Sigmoid colon (tissue), 7 donors: ENCODE measurements around the gene GNLY. TPM values are rescaled to one million over a fixed set of nuclear protein-coding genes. Genes with fewer than 3 reads are reported as not detected.

ENCODE experiments used
- DNase-seq: peaks from one replicate; pipeline ENCODE4 v3.0.0-alpha.2; 2019
- H3K27ac ChIP-seq, 4 donors: fragments of 200-600 bp; sonication (generic); one replicate each; pipeline ENCODE4 v1.5.1; 2016 to 2019; ENCODE audit warnings: mild to moderate bottlenecking in 1 of 4
- H3K27me3 ChIP-seq, 3 donors: fragments of 200-600 bp; sonication (generic); one replicate each; pipeline ENCODE4 v1.5.1; 2019; ENCODE audit warnings: mild to moderate bottlenecking in 1 of 3
- H3K36me3 ChIP-seq, 4 donors: fragments of 200-600 bp; sonication (generic); one replicate each; pipeline ENCODE4 v1.5.1; 2016 to 2019
- H3K4me1 ChIP-seq, 4 donors: fragments of 200-600 bp; sonication (generic); one replicate each; pipeline ENCODE4 v1.5.1; 2017 to 2019
- H3K4me3 ChIP-seq, 4 donors: fragments of 200-600 bp; sonication (generic); one replicate each; pipeline ENCODE4 v1.5.1; 2017 to 2019; ENCODE audit warnings: mild to moderate bottlenecking in 2 of 4, moderate library complexity in 1 of 4
- H3K9me3 ChIP-seq, 4 donors: fragments of 200-600 bp in 3 of 4; sonication (generic) in 3 of 4; one replicate each; pipeline versions ENCODE4 v1.5.1 to v1.6.1; 2013 to 2019
- EP300 ChIP-seq, 4 donors: sonication (generic); formaldehyde crosslinking; IDR thresholded peaks; one replicate each; pipeline ENCODE4 v1.6.1; 2017; ENCODE audit warnings: antibody characterized with exemption in 4 of 4
- POLR2A ChIP-seq, 2 donors: fragments of 450-650 bp; IDR thresholded peaks; one replicate each; pipeline ENCODE4 v1.6.1; 2016; ENCODE audit warnings: antibody characterized with exemption in 2 of 2, mild to moderate bottlenecking in 2 of 2, moderate library complexity in 2 of 2
- POLR2AphosphoS5 ChIP-seq, 4 donors: sonication (generic); formaldehyde crosslinking; IDR thresholded peaks; one replicate each; pipeline ENCODE4 v1.6.1; 2017; ENCODE audit warnings: antibody characterized with exemption in 4 of 4
- WGBS, 2 donors: extraction: QIAGEN DNeasy Blood & Tissue Kit; methylation state at CpG; one replicate each; pipeline ENCODE4 v1.1.7; 2013; 5-methylcytosine and 5-hydroxymethylcytosine counted together
- intact Hi-C: fragments of 100-400 bp; cut with DNase I; formaldehyde crosslinking; loops from one replicate; pipeline ENCODE4 v1.15.1; 2023
- polyA plus RNA-seq, 3 donors: library from polyadenylated mRNA; stranded (reverse); fragments of 200-250 nt; gene quantifications; one replicate each; pipeline ENCODE4 v1.2.3, GENCODE V29; 2013
- total RNA-seq, 4 donors: library from RNA; depleted of rRNA; stranded (reverse); fragments of >200 nt; gene quantifications; one replicate each; pipeline ENCODE4 v1.1.0, GENCODE V29; 2016
- TF ChIP-seq, protein P1 (sequence below), 4 experiments: fragments of 450-650 bp in 3 of 4; fragments of 200-600 bp in 1 of 4; IDR thresholded peaks; one replicate each; pipeline ENCODE4 v1.5.1; 2016 to 2019; ENCODE audit warnings: antibody characterized with exemption in 4 of 4, mild to moderate bottlenecking in 3 of 4, moderate library complexity in 2 of 4
- donor health status: healthy with polysubstance abuse.
- donor health status: Bipolar disorder and iron deficiency.
- donor health status: healthy.

Gene GNLY
- total and polyA plus RNA-seq, 7 donors, result 1.6 to 13.9 (median 3.3) TPM; not detected in 3

DNA sequence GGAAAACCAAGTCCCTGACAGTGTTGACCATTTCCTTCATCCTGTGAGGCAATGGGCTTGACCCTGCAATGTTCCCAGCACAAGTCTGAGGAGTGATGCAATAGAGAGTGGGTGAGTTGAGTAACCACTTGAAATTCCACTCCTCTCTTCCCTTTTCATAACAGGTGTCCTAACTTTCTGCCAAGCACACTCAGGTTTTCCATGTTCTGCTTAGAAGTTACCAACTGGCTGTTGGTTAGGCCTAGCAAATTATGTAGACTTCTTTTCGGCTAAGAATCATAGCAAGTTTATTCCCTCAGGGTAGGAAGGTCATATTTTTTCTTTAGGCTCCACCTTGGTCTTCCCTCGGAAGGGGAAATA lies 11.5 kb downstream of the GNLY start:
- H3K36me3 ChIP-seq, result no peaks in the 10 kb centered on the region
- no peak overlapping the region for H3K4me3 ChIP-seq
- H3K27me3 ChIP-seq, result no peaks in the 10 kb centered on the region
- H3K27ac ChIP-seq, result peak overlapping the region; percentile 54 to 72 (median 62)
- peaks cover 0 to 9% (median 4%) of the 10 kb centered on the region in 4 donors for H3K4me1 ChIP-seq
- intact Hi-C loops, result loop anchor here (2.0 to 5.0 kb wide), 2 partner anchors 27 to 68 kb away; no protein-coding TSS in a partner anchor
- TF ChIP-seq, protein P1, sequence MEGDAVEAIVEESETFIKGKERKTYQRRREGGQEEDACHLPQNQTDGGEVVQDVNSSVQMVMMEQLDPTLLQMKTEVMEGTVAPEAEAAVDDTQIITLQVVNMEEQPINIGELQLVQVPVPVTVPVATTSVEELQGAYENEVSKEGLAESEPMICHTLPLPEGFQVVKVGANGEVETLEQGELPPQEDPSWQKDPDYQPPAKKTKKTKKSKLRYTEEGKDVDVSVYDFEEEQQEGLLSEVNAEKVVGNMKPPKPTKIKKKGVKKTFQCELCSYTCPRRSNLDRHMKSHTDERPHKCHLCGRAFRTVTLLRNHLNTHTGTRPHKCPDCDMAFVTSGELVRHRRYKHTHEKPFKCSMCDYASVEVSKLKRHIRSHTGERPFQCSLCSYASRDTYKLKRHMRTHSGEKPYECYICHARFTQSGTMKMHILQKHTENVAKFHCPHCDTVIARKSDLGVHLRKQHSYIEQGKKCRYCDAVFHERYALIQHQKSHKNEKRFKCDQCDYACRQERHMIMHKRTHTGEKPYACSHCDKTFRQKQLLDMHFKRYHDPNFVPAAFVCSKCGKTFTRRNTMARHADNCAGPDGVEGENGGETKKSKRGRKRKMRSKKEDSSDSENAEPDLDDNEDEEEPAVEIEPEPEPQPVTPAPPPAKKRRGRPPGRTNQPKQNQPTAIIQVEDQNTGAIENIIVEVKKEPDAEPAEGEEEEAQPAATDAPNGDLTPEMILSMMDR (IDR thresholded peaks at IDR 0.05), result no peak
- peak; percentile 22 to 84 (median 58) for TF ChIP-seq EP300 (IDR thresholded peaks at IDR 0.05)
- peak; percentile 67 to 90 (median 76) for TF ChIP-seq POLR2AphosphoS5 (IDR thresholded peaks at IDR 0.05)
- 87 to 90% methylated on average over 2 of the region's 2 CpGs for WGBS, 2 donors
- peak; percentile 85 for DNase-seq
- H3K9me3 ChIP-seq, result no peaks in the 10 kb centered on the region

DNA sequence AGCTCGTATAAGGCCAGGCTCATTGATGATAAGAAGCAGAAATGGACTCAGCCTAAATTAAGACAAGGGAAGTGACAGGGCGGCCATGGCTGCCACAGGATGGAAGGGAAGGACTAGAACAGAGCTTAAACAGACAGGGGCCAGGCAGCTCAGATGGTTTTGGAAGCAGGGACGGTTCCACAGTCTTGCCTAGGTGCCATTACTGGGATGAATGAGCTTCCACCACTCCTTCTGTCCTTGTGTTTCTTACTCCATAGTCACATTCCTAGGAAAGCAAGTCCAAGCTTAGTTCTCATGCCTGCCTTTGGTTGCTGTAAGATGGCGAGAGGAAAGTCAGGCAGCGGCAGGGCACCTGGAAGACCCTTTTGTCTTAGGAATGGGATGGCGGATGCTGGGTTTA lies 11.9 kb downstream of the GNLY start:
- Histone ChIP-seq H3K4me1 (peaks cover 0 to 9% (median 4%) of the 10 kb centered on the region in 4 donors), H3K9me3 (no peaks in the 10 kb centered on the region), H3K4me3 (no peak overlapping the region), H3K27me3 (no peaks in the 10 kb centered on the region), H3K27ac (peak overlapping the region; percentile 54 to 72 (median 62)), H3K36me3 (no peaks in the 10 kb centered on the region)
- DNase-seq, result no peak
- 88 to 94% methylated on average over 6 of the region's 6 CpGs for WGBS, 2 donors
- TF ChIP-seq POLR2AphosphoS5 (IDR thresholded peaks at IDR 0.05) (no peak), POLR2A (IDR thresholded peaks at IDR 0.05) (no peak), EP300 (IDR thresholded peaks at IDR 0.05) (no peak)
- TF ChIP-seq, protein P1 (IDR thresholded peaks at IDR 0.05), result no peak
- intact Hi-C loops, result loop anchor here (2.0 to 5.0 kb wide), 2 partner anchors 27 to 69 kb away; no protein-coding TSS in a partner anchor

DNA sequence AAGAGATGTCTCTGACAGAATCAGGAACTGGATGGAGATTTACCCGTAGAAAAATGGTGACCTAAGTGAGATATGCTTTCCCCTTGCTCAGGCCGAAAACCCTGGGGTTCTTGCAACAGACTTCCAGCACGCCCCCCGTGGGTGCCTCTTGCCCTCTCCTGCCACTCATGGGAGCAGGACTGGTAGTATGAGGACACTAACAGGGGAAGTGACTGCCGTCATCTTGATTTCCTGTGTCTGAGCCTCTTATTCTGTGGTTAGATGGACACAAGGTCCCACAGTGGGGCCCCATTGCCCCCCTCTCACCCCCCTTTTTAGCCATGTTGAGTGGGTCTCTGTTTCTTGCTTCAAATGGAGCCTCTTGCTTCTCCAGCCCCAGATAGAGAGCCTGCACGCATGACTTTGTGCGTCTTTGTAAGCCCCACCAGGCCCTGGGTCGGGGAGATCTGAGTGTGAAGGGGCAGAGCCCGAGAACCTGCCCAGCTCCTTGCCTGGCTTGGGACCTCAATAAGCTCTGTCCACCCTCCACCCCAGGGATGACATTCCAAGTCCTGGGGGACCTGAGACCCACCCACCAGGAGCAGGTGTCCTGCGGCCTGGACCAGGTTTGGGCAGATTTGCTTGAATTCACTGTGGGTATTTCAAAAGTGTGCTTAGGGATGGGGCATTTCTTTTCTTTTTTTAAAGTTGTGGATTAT lies 12.6 kb downstream of the GNLY start:
- H3K4me1 ChIP-seq, result peaks cover 0 to 9% (median 4%) of the 10 kb centered on the region in 4 donors
- no peaks in the 10 kb centered on the region for H3K9me3 ChIP-seq
- no peaks in the 10 kb centered on the region for H3K36me3 ChIP-seq
- H3K27ac ChIP-seq, result peak overlapping the region; percentile 36 to 72 (median 60)
- TF ChIP-seq, protein P1 (IDR thresholded peaks at IDR 0.05), result no peak
- TF ChIP-seq EP300 (IDR thresholded peaks at IDR 0.05) (peak in 1 of 4 donors; percentile 44), POLR2A (IDR thresholded peaks at IDR 0.05) (no peak), POLR2AphosphoS5 (IDR thresholded peaks at IDR 0.05) (peak in 1 of 4 donors; percentile 32)
- WGBS, 2 donors, result 84 to 86% methylated on average over 10 of the region's 10 CpGs
- peak; percentile 85 for DNase-seq
- H3K4me3 ChIP-seq, result no peak overlapping the region
- H3K27me3 ChIP-seq, result no peaks in the 10 kb centered on the region
- intact Hi-C loops, result loop anchor here (2.0 to 5.0 kb wide), 2 partner anchors 28 to 69 kb away; no protein-coding TSS in a partner anchor

DNA sequence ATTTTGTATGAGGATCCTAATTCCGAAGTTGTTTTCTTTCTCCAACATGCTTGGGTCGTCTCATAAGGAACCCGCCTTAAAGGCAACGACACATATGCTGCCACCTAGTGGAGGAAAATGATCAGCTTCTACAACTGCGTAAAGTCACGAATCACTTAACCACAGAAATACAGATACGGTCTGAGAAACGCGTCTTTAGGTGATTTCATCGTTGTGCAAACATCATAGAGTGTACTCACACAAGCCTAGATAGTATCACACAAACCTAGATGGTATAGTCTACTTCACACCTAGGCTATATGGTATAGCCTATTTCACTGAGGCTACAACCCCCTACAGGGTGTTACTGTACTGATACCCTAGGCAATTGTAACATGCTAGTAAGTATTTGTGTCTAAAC lies 13.1 kb downstream of the GNLY start:
- Histone ChIP-seq H3K27me3 (no peaks in the 10 kb centered on the region), H3K4me1 (peaks cover 0 to 9% (median 4%) of the 10 kb centered on the region in 4 donors), H3K4me3 (no peak overlapping the region), H3K9me3 (no peaks in the 10 kb centered on the region), H3K36me3 (no peaks in the 10 kb centered on the region), H3K27ac (peak overlapping the region; percentile 36 to 72 (median 57))
- WGBS, 2 donors, result 1% methylated on average over 10 of the region's 10 CpGs
- TF ChIP-seq, protein P1 (IDR thresholded peaks at IDR 0.05), result peak; percentile 69 to 81 (median 74)
- no peak for TF ChIP-seq POLR2AphosphoS5 (IDR thresholded peaks at IDR 0.05)
- DNase-seq, result peak; percentile 82
- intact Hi-C loops, result loop anchor here (2.0 to 5.0 kb wide), 2 partner anchors 29 to 70 kb away; no protein-coding TSS in a partner anchor
